Activated naive CD4-positive, alpha-beta T cell treated with Interleukin-2 at 50 U/mL for 16 hours (primary cell): ENCODE data around the gene STIM2.
"Not testable (repeated sequence)": the region's sequence is repeated elsewhere in the genome, so short reads cannot be mapped to it uniquely, and the experiment has no call there.

Experiments used
- DNase-seq: peaks from one replicate; pipeline ENCODE4 v3.0.0-alpha.2; 2020

Gene STIM2

DNA sequence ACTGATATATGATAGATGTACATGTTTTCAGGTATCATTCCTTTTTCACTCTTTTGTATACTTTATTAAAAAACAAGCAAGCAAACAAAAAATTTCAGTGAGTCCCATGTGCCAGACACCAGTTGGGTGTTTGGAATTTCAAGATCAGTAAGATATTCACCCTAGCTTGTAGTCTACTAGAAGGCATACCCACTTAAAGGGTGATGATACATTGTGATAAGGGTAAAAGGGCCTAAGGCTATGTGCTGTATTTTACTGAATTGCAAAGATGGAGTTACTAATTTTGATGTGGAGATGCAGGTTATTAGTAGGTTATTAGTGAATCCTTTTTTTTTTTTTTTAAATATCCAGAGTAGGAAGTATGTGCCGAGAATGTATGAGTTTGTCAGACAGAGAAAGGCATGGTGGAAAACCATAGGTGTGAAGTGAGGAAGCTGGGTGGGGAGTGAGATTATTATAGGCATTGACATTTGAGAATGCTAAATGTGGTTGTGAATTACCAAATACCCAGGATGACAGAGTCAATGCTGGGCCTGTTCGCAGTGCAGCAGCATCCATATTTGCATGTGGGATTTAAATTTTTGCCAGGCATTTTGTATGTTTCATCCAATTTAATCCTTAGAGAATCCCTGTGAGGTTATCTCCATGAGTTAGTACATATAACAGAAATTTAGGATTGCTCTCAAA, 10.1 kb downstream of the STIM2 start:
- DNase-seq: no peak

DNA sequence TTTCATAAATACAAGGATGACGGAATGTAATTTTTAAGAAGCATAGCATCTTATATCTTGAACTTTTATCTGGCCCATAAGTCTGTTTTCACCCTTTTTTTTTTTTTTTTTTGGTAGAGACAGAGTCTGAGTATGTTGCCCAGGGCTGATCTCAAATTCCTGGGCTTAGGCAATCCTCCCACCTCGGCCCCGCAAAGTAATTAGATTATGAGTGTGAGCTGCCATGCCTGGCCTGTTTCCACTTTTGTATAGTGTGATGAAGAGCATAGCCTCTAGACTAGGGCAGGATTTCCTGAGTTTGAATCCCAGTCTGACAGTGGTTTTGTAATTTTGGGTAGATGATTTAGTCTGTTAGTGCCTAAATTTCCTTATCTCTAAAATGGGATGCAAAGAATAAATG, 11.0 kb downstream of the STIM2 start:
- DNase-seq: no peak

- peak; percentile 70 for DNase-seq
Observed at GRCh38 chr4:26873391-26874026, 12.9 kb downstream of the STIM2 start.

GRCh38 chr4:26874110-26874509, 13.5 kb downstream of the STIM2 start:
- no peak for DNase-seq

GRCh38 chr4:26877406-26877805, 16.8 kb downstream of the STIM2 start:
- no peak for DNase-seq

DNA sequence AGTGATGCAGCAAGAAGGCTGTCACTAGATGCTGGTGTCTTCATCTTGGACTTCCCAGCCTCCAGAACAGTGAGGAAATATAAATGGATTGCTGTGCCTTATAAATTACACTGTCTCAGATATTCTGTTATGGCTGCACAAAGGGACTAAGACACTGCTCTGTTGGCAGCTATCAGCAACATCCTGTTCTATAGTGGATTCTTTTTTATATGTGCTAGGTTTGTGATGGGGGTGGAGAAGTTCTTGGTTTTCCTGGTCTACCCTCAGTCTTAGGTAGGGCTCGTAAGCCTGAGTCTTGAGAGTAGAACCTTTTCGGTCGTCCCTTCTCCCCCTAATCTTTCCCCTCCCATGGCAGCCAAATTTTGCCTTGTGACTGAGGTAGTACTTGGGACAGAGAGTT, 17.3 kb downstream of the STIM2 start:
- no peak for DNase-seq

DNA sequence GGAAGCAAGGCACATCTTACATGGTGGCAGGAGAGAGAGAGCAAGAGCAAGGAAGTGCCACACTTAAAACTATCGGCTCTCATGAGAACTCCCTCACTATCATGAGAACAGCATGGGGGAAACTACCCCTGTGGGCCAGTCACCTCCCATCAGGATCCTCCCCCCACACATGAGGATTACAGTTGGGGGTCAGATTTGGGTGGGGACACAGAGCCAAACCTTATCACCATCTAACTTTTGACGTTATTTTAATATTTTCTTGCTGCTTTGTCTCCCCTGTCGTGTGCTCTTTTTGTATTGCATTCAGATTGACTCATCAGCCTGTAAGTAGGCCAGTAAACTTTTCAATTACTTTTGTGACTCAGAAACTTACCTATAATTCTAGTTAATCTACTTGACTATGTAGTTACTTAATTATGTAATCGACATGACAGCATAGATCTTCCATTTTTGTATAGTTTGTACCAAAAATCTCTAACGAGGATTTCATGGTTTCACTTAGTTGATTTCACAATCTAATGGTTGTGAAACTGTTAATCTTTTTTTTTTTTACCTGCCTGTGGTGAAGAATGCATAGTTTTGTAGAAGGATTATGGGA, 18.3 kb downstream of the STIM2 start:
- DNase-seq: peak; percentile 48

DNA sequence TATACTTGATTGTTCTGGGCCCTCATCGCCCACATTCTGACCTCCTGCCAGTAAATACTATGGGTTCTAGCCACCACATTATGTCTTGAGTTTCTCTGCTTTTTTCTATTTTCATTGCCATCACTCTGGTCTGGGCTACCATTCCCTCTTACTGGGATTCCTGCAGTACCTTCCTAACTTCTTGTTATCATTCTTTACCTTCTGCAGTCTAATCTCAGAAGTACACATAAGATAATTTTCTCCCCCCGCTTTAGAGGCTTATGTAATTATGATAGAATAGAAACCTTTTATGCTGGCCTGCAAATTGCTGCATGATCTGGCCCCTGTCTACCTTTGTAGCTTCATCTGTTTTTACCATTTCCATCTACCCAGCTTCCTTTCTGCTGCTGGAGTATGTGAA, 19.2 kb downstream of the STIM2 start:
- DNase-seq: no peak

DNA sequence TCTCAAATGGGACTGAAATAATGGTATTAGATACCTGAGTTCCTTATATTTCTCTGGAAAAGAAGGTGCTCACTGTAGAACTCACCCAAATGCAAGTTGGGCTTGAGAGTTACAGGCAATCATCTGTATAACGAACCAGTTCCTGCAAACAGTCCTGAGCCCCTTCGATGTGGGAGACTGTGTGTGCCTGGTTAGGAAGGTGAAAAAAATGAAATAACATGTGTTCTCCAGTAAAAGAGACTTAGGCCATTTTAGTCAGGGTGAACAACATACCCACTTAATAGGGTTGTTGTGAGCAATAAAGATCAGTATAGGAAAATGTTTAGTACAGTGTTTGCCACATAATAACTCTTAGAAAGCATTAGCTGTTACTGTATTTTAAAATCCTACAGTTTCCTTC, 23.4 kb downstream of the STIM2 start:
- DNase-seq: no peak

DNA sequence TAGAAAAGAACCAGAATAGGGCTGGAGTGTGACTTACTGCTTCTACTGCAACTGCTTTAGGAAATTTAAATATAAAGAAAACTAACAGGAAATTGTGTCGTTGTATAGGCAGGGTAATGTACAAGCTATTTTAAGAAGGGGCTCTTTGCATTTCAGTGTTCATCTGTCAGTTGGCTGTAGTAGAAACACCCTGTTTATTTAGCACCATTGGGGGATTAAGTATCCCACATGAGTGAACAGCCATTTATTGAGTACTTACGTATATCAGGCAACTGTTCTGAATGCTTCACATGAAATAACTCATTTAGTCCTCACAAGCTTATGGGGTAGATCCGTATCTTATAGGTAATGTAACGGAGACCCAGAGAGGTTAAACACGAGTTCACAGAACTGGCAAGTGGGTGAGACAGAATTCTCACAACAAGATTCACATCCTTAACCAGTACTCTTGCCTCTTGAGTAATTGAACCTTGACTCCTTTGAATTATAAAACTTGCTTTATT, 23.9 kb downstream of the STIM2 start:
- no peak for DNase-seq

DNA sequence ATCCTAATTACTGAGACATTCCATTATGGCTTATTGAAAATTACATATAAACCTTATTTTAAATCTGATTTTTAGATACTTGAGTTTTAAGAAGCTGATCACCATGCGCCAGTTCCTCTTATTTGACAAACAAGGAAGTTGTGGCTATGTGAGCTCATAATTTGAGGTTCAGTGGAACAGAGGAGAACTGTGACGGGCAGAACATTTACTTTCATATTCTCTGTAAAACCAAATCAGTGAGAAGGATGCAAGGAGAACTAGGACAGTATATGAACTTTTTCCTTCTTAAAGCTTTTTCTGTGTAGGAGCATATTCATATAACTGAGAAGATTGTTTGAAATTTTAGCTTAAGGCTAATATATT, 25.3 kb downstream of the STIM2 start:
- no peak for DNase-seq

GRCh38 chr4:26887143-26887542, 26.5 kb downstream of the STIM2 start:
- no peak for DNase-seq

DNA sequence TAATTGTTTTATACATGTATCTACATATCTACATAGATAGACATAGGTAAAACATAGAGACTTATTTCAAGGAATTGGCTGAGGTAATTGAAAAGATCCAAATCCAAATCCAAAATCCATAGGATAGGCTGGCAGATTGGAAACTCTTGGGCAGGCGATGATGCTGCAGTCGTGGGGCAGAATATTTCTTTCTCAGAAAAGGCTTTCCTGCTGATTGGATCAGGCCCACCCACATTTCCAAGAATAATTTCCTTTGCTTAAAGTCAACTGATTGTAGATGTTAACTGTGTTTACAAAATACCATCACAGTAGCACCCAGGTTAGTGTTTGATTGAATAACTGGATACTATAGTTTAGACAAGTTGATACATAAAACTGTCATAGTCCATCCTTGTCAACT, 27.2 kb downstream of the STIM2 start:
- DNase-seq: no peak

GRCh38 chr4:26889356-26889755, 28.7 kb downstream of the STIM2 start:
- no peak for DNase-seq

DNA sequence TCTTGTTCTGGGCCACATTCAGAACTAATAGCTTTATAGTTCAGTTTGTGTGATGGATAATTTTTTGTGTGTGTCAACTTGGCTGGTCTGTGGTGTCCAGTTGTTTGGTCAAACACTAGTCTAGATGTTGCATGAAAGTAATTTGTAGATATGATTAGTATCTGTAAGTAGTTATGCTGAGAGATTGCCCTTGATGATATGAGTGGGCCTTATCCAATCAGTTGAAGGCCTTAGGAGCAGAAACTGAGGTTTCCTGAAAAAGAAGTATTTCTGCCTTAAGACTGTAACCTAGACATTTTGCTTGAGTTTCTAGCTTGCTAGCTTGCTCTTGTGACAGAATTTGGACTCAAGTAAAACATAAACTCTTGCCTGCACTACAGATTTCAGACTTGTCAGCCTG, 30.4 kb downstream of the STIM2 start:
- DNase-seq: no peak

- DNase-seq: no peak
Observed at GRCh38 chr4:26891867-26892266, 31.2 kb downstream of the STIM2 start.

DNA sequence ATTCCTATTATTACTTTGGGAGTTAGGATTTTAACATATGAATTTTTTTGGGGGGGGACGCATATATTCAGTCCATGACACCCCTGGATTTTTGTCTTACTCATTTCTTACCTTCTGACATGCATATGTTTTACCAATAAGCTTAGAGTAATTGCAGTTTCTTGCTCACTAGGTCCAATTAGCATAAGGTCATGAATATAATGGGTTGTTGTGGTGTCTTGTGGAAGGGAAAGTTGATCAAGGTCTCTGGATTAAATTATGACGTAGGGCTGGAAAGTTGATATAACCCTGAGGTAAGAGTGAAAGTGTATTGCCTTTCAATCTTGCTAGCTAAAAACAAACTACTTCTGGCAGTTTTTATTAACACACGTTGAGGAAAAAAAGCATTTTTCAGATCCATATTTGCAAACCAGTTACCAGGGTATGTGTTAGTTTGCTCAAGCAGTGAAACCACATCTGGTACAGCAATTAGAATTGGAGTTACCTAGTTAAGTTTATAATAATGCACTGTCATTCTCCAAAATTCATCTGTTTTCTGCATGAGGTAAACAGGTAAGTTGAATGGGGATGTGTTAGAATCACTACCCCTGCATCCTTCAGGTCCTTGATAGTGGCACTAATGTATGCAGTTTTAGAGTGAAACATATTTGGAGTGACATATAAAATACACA, 32.0 kb downstream of the STIM2 start:
- DNase-seq: no peak

DNA sequence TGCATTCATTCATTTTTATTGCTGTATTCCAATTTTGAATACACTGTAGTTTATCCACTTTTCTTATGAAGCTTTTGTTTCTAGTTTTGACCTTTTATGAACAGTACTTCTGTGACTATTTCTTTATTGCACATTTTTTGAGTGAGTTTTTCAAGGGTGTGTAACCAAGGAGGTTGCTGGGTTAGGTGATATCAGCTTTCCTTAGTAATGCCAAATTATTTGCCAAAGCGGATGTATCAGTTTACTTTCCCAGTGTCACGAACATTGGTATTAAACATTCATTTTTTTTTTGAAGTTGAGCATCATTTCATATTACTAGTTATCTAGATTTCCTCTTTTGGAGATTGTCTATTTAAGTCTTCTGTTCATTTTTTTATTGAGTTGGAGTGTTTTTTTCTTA, 32.9 kb downstream of the STIM2 start:
- no peak for DNase-seq

DNA sequence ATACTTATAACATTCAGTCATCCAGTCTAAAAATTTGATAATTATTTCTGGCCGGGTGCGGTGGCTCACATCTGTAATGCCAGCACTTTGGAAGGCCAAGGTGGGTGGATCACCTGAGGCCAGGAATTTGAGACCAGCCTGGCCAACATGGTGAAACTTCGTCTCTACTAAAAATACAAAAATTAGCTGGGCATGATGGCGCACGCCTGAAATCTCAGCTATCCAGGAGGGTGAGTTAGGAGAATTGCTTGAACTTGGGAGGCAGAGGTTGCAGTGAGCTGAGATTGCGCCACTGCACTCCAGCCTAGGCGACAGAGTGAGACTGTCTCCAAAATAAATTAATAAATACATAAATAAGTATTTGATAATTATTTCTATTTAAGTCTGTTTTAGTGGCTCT, 34.2 kb downstream of the STIM2 start:
- not testable (repeated sequence) for DNase-seq

DNA sequence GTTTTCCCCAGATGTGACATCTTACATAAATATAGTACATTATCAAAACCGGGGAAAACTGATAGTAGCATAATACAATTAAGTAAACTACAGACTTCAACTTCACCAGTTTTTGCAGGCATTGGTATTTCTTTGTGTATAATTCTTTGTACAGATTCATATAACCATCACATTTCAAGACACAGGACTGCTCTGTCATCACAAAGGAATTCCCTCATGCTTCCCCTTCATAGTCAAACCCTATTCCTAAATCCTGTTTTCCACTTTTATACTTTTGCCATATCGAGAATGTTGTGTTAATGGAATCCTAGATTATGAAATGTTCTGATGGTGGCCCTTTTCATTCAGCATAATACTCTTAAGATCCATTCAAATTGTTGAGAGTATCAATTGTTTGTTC, 36.0 kb downstream of the STIM2 start:
- no peak for DNase-seq

- DNase-seq: no peak
Observed at GRCh38 chr4:26899991-26900390, 39.4 kb downstream of the STIM2 start.

DNA sequence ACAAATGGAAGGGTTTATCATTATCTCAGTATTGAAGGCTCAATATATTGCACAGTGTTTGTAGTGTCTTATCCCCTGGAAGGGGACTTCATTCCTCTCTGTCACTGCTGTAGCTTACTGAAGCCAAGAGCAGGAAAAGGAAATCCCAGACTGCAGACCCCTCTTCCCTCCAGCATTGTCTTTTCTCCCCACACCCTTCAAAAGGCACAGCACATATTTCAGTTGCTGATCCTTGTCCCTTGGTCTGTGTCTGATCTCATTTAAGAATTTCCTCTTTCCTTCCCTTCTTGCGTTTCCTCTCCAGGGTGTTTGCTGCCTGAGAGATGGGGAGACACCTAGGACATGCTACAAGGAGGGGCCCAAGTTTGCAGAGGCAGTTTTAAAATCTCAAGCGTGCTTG, 40.1 kb downstream of the STIM2 start:
- DNase-seq: no peak

- no peak for DNase-seq
Observed at GRCh38 chr4:26905172-26905571, 44.5 kb downstream of the STIM2 start.
